Activated naive CD4-positive, alpha-beta T cell treated with anti-CD3 and anti-CD28 coated beads, Interleukin-2, amount 50 U/mL, for 72 hours (primary cell): ENCODE measurements around the gene RELL2. TPM values are rescaled to one million over a fixed set of nuclear protein-coding genes. Genes with fewer than 3 reads are reported as not detected.

Source experiments
- ATAC-seq, 2 donors: fragments of 150-1000 bp; cut with Tn5 transposase; 2 replicates each; pipeline ENCODE4 v1.10.0; 2021; ENCODE audit warnings: mild to moderate bottlenecking in 2 of 2, moderate library complexity in 2 of 2
- DNase-seq, 2 donors: peaks; one replicate each; pipeline ENCODE4 v3.0.0; 2021 to 2022; ENCODE audit warnings: low spot score in 2 of 2
- H3K27ac Mint-ChIP-seq, 2 donors: one replicate each; pipeline ENCODE4 v1.8.0; 2022; ENCODE audit warnings: mild to moderate bottlenecking in 2 of 2, mixed read lengths in 2 of 2
- H3K36me3 Mint-ChIP-seq, 2 donors: one replicate each; pipeline ENCODE4 v1.8.0; 2022; ENCODE audit warnings: mixed read lengths in 2 of 2
- H3K9me3 Mint-ChIP-seq, 2 donors: one replicate each; pipeline ENCODE4 v1.8.0; 2022; ENCODE audit warnings: mixed read lengths in 2 of 2
- total RNA-seq, 2 donors: library from RNA; stranded (reverse); gene quantifications; one replicate each; pipeline ENCODE4 v1.2.3, GENCODE V29; 2022

RELL2 gene
- total RNA-seq, 2 donors from 2014 or later = 22.2 to 34.2 TPM

DNA sequence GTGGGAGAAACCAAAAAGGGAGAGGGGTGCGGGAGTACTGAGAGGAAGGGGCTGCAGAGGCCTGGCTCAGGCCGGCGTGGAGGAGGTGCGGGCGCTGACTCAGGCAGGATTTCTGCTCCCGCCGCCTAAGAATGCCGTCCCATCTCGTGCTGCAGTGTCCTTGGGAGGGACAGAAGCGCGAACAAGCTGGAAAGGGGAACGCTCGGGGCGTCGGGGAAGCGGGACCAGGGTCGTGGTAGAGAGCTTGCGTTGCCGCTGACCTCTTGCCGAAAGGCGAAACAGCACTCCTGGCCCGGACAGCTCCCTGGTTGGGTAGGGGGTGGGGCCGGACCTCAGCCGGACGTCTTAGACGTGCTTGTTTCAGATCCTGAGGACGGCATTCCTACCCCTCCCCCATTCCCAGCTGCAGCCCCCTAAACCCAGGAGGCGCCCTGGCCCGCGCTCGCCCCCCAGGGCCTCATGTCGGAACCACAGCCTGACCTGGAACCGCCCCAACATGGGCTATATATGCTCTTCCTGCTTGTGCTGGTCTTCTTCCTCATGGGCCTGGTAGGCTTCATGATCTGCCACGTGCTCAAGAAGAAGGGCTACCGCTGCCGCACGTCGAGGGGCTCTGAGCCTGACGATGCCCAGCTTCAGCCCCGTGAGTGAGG lies 1.1 kb downstream of the RELL2 start:
- H3K9me3 Mint-ChIP-seq = no peaks in the 10 kb centered on the region
- peaks cover 16 to 19% of the 10 kb centered on the region in 2 donors for H3K36me3 Mint-ChIP-seq
- ATAC-seq = peak; percentile 19 to 34
- peak in 1 of 2 donors; percentile 58 for DNase-seq
- H3K27ac Mint-ChIP-seq = peak overlapping the region; percentile 80 to 93

DNA sequence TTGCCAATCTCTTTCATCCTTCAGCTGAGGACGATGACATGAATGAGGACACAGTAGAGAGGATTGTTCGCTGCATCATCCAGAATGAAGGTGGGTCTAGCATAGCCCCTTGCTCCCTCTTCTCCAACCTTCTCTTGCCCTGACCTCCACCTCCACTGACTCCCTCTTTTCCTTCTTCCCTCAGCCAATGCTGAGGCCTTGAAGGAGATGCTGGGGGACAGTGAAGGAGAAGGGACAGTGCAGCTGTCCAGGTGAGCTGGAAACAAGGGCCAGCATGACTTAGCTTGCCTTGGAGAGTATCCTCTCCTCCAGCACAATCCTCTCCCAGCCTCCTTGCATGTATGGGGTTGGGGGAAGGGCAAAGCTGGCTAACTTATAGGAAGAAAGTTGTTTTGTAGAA lies 2.0 kb downstream of the RELL2 start:
- no peak for ATAC-seq
- Mint-ChIP-seq H3K27ac (peak overlapping the region in 1 of 2 donors; percentile 80), H3K36me3 (peaks cover 16 to 19% of the 10 kb centered on the region in 2 donors), H3K9me3 (no peaks in the 10 kb centered on the region)
- DNase-seq = no peak

DNA sequence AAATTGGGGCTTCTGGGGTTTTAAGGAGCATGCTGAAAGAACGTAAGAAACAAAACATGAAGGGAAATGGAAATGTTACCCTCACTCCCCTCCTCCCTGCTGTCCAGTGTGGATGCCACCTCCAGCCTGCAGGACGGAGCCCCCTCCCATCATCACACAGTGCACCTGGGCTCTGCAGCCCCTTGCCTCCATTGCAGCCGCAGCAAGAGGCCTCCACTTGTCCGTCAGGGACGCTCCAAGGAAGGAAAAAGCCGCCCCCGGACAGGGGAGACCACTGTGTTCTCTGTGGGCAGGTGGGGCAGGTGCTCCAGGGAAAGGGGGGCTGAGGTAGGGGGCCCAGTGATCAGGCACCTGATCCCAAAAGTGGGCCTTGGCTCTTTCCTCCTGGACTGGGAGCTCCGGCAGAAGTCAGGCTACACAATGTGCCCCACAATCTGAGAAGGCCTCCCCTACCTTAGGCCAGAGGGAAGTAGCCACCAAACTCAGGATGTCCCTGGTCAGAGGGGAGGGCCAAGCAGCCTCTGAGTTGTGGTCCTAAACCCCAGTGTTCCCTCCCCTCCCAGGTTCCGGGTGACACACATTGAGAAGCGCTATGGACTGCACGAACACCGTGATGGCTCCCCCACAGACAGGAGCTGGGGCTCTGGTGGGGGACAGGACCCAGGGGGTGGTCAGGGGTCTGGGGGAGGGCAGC lies 2.7 kb downstream of the RELL2 start:
- H3K36me3 Mint-ChIP-seq = peaks cover 13 to 16% of the 10 kb centered on the region in 2 donors
- no peaks in the 10 kb centered on the region for H3K9me3 Mint-ChIP-seq
- H3K27ac Mint-ChIP-seq = no peak overlapping the region
- no peak for DNase-seq
- ATAC-seq = no peak

DNA sequence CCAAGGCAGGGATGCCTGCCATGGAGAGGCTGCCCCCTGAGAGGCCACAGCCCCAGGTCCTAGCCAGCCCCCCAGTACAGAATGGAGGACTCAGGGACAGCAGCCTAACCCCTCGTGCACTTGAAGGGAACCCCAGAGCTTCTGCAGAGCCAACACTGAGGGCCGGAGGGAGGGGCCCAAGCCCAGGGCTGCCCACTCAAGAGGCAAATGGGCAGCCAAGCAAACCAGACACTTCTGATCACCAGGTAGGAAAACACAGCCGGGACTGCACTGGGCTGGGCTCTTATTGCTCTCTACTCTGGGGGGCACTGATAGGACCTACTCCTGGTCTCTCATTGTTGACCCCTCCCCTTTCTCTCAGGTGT lies 3.2 kb downstream of the RELL2 start:
- Mint-ChIP-seq H3K27ac (no peak overlapping the region), H3K9me3 (no peaks in the 10 kb centered on the region), H3K36me3 (peaks cover 13 to 16% of the 10 kb centered on the region in 2 donors)
- DNase-seq (no peak), ATAC-seq (no peak)

DNA sequence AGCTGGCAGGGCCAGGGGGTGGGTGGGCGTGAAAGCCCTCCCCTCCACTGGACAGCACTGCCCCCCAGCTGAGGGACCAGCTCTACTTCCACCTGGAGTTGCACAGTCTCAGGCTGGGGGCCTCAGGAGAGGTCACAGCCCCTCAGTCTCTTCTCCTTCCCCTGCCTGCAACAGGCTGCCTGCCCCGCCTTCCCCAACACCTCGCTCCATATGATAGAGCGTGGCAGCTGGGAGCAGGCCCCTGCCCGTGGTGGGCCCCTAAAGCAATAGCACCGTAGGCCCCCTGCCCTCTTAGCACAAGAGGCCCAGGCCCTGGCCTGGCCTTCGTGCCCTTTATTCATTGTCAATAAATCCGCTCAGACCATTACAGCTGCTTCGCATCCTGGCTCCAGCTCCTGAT lies 3.9 kb downstream of the RELL2 start:
- Mint-ChIP-seq H3K27ac (peak overlapping the region; percentile 24 to 89), H3K36me3 (peaks cover 13 to 16% of the 10 kb centered on the region in 2 donors), H3K9me3 (no peaks in the 10 kb centered on the region)
- ATAC-seq (no peak), DNase-seq (no peak)

DNA sequence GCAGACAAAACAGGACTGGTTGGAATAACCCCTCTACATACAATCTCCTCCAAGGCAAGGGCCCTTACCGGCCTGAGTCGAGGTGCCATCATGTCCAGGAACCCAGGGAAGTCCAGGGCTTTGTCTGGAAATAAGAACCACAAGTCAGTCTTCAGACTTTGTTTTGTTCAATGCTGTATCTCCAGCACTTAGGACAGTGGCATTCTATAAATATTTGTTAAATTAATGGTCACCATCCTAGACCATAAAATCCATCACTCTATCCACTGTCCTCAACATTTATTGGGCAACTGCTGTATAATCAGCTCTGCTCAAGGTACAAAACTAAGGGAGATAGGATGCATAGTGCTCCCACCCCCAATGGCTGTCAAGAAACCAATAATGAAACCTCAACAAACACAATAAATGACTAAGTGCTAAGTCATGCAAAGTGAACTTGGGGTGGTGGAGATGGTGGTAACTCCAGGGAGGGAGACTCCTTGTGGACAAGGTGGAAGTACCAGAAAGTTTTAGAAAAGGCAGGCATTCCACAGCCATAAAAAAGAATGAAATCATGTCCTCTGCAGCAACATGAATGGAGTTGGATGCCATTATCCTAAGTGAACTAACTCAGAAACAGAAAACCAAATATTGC lies 5.0 kb downstream of the RELL2 start:
- DNase-seq (no peak), ATAC-seq (peak in 1 of 2 donors; percentile 69)
- peak overlapping the region; percentile 24 to 73 for H3K27ac Mint-ChIP-seq
- peaks cover 7 to 16% of the 10 kb centered on the region in 2 donors for H3K36me3 Mint-ChIP-seq
- no peaks in the 10 kb centered on the region for H3K9me3 Mint-ChIP-seq

DNA sequence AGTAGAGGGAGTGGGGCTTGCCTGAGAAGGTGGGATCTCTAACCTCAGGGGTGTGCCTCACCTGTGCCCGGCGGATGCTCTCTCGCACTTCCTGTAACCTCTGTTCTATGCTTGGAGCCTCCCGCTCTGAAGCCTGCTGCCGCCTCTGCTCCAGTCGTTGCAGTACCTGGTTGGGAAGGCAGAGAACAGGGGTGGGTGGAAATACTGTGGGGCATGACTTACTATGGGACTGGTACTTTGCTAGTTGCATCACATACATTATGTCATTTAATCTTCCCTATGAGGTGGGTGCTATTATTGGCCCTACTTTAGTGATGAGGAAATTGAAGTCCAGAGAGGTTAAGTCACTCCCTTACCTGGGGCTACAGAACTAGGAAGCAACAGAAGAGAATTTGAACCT lies 9.2 kb downstream of the RELL2 start:
- Mint-ChIP-seq H3K27ac (no peak overlapping the region), H3K9me3 (no peaks in the 10 kb centered on the region)

DNA sequence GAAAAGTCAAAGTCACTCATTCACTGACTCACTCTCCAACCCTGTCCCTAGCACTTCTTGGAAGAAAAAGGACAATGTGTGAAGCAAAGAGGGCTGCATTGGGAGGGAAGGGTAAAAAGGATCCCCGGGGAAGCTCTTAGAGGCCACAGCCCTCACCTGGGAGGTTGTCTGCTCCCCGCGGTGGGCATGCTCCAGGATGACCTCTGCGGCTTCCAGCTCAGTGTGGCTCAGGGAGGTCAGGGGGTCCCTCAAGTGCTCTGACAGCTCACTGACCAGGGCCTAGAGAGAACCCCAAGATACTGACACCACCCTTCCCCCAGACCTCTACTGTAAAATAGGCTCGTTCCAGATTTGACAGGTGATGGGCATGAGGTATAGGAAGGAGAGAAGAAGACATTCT lies 10.4 kb downstream of the RELL2 start:
- no peak for DNase-seq
- Mint-ChIP-seq H3K27ac (no peak overlapping the region), H3K9me3 (no peaks in the 10 kb centered on the region), H3K36me3 (no peaks in the 10 kb centered on the region)
- ATAC-seq = no peak

More for the DNA sequence above, 9.2 kb downstream of the RELL2 start:
- peaks cover 0 to 3% of the 10 kb centered on the region in 2 donors for H3K36me3 Mint-ChIP-seq
- no peak for ATAC-seq
- DNase-seq = no peak

DNA sequence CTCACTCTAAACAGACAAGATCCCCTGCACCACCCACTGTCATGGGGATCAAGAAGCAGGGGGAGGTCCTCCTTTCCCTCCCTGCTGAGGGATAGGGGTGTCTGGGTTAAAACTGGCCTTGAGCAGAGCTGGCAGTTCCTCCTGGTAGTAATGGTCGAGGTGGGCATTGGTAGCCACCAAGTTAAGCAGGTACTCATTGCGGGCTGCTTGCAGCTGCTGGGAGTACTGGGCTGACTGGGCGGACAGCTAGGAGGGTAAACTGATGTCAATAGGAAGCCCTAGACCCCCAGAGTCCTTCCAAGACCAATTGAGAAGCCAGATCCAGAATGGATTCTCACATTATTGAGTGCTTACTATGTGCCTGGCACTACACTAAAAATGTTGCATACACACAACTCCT lies 11.1 kb downstream of the RELL2 start:
- Mint-ChIP-seq H3K9me3 (no peaks in the 10 kb centered on the region), H3K27ac (no peak overlapping the region), H3K36me3 (no peaks in the 10 kb centered on the region)
- DNase-seq (no peak), ATAC-seq (no peak)

DNA sequence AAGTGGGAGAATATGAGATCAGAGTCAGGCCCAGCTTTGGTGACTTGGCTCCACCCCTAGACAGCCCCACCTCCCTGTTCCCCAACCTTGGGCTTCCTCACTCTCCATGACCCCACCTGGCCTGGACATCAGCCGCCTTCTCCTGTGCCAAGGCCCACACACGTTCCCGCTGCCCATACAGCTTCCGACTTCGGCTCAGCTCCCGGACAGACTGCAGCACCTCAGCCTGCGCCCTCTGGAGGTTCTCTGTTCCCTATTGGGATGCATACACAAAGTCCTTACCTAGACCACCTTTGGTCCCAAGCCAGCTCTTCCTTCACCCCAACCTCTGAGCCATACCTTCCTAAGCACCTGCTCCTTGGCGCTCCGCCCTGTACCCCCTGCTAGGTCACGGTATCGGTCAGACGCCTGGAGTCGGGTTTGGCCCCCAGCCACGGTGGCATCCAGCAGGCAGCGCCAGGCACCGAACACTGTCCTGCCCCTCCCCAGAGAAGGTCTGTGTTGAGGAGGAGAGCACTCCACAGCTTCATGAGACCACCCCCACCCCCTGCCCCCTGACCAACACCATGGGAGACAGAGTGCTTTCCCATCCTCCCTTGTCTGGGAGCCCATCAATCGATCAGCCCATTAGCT lies 12.4 kb downstream of the RELL2 start:
- Mint-ChIP-seq H3K36me3 (no peaks in the 10 kb centered on the region), H3K27ac (no peak overlapping the region), H3K9me3 (no peaks in the 10 kb centered on the region)
- DNase-seq = no peak
- no peak for ATAC-seq

DNA sequence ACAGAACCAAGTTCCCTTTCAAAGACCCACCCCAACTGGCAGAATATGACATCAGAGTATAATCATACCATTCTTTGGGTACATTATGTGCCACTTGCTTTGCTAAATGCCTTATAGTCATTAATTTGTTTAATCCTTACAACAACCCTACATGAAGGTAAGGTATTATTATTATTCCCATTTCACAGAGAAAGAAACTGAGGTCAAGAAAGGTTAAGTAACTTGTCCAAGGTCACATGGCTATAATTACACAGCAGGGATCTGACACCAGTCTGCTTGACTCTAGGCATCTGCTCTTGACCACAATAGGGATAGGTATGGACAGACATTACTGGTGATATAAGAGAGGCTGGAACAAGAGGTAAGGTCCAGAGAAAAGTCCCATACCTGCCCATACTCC lies 13.2 kb downstream of the RELL2 start:
- Mint-ChIP-seq H3K9me3 (no peaks in the 10 kb centered on the region), H3K36me3 (no peaks in the 10 kb centered on the region), H3K27ac (peak overlapping the region in 1 of 2 donors; percentile 57)
- no peak for ATAC-seq
- DNase-seq = no peak

DNA sequence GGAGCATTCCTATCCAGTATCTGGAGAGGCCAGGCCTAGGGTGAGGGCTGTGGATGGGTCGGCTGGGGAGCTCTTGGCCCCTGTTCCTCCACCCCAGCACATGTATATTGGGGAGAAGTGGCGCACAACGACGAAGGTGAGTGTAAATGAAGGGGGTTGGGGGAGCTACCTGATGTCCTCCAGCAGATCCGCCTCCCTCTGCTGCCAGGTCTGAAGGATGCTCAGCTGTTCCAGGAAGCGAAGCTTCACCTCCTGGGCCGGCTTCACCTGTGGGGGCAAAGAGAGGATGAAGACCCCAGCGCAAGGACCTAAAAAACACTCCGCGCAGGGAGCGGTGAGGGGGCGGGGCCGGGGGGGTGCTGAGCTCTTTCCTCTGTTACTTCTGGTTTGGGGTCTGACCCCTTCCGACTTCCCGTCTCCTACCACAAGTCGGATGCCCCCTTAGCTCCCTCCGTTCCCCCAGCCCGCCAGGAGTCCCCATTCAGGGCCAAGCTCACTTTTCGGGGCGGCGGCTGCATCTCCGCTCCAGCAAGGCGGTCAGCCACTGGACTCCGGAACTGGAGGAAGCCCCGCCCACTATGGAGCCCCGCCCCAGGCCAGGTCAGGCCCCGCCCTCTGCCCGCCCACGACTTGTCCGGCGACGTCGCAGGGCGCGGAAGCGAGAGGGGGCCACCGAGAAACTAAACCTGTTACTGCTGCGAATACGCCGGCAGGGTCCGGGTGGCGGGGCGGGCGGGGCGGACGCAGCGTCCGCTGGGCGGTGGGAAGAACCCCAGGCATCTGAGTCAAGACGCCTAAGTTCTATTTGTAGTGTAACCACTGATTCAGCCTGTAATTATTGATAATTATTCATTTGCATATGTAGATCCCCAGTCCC lies 14.3 kb downstream of the RELL2 start, which contains the start of gene FCHSD1:
Gene FCHSD1 (minus strand): TSS at position 568 of the 877 bp plus-strand sequence. CDS start 50 bp downstream, at position 518.
- Mint-ChIP-seq H3K9me3 (no peaks in the 10 kb centered on the region), H3K27ac (peak within 1 kb of the TSS; percentile 87 to 98), H3K36me3 (no peaks in the 10 kb centered on the region)
- DNase-seq (peak; percentile 81 to 84), ATAC-seq (peak; percentile 95 to 96)

DNA sequence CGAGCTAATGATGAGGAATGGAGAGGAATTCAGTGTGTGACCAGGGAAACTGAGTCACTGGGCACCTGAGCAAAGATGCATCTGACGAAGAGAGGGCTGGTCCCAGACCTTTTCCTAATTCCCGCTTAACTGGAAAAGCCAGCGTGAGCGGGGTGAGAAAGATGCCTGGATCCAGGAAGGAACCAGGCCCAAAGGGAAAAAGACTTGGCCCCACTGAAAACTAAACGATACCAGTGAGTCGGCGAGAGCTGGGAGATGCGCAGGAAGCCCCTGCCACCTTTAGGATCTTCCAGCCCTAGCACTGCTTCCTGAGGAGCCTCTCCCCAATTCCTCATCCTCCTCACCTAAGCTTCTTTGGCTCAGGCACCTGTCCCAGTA lies 14.9 kb downstream of the RELL2 start:
- H3K9me3 Mint-ChIP-seq = no peaks in the 10 kb centered on the region
- no peak for ATAC-seq
- no peak for DNase-seq
- no peaks in the 10 kb centered on the region for H3K36me3 Mint-ChIP-seq
- H3K27ac Mint-ChIP-seq = peak overlapping the region; percentile 20 to 87

DNA sequence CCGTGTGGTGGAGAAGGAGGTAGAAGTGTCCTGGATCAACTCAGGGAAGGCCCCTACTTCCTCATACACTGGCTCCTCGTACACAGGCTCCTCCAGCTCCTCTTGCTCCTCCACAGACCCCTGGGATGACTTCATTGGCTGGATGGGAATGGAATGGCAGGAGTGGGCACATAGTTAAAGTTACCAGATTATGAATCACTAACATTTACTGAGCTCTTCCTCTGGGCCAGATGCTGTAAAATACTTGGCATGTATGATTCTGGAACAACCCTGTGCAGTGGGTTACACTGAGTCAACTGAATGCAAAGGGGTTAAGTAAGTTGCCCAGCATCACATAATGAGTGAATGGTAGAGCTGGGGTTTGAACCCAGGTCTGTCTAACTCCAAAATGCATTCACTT lies 17.5 kb downstream of the RELL2 start:
- no peak overlapping the region for H3K27ac Mint-ChIP-seq
- H3K36me3 Mint-ChIP-seq = no peaks in the 10 kb centered on the region
- no peak for ATAC-seq
- DNase-seq = no peak
- H3K9me3 Mint-ChIP-seq = no peaks in the 10 kb centered on the region

DNA sequence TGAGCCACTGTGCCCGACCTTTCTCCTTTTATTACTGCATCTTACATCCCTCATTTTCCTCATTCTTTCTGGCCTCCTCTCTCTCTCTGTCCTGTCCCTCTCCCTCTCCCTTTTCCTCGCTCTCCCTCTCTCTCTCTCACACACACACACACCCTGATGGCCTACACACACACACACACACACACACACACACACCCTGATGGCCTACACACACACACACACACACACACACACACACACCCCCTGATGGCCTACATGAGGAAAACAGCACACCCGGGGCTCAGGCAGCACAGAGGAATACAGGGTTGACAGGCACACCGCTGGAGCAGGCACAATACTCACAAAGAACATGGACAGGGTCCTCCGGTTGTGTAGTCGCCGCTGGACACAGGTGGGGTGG lies 18.2 kb downstream of the RELL2 start:
- no peaks in the 10 kb centered on the region for H3K36me3 Mint-ChIP-seq
- no peak for DNase-seq
- no peak overlapping the region for H3K27ac Mint-ChIP-seq
- no peaks in the 10 kb centered on the region for H3K9me3 Mint-ChIP-seq
- ATAC-seq = no peak

DNA sequence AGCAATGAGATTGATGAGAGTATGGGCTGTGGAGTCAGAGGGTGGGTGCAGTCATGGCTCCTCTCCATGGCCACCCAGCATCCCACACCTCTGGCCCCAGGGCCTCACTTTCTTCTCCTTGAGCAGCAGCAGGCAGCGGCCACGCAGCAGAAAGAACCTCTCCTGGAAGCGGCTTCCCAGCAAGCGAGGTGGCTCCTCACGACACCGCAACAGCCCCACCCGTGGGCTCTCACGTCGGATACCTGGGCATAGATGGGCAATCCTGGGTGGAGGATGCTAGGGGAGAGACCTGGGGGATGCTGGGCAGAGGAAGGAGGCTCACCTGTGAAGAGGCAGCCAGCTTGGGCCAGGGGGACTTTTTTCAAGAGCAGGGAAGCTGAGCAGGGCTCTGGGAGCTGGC lies 19.6 kb downstream of the RELL2 start:
- Mint-ChIP-seq H3K9me3 (no peaks in the 10 kb centered on the region), H3K36me3 (no peaks in the 10 kb centered on the region), H3K27ac (peak overlapping the region in 1 of 2 donors; percentile 10)

More for the DNA sequence above, 19.6 kb downstream of the RELL2 start:
- no peak for ATAC-seq
- no peak for DNase-seq
